HG03139 (cell line): ENCODE results near the gene NRAP.

ENCODE experiments used
- ATAC-seq: cut with Tn5 transposase; IDR thresholded peaks from one replicate; pipeline ENCODE4 v1.9.1; 2021; ENCODE audit not compliant: unreplicated experiment

Gene NRAP

DNA sequence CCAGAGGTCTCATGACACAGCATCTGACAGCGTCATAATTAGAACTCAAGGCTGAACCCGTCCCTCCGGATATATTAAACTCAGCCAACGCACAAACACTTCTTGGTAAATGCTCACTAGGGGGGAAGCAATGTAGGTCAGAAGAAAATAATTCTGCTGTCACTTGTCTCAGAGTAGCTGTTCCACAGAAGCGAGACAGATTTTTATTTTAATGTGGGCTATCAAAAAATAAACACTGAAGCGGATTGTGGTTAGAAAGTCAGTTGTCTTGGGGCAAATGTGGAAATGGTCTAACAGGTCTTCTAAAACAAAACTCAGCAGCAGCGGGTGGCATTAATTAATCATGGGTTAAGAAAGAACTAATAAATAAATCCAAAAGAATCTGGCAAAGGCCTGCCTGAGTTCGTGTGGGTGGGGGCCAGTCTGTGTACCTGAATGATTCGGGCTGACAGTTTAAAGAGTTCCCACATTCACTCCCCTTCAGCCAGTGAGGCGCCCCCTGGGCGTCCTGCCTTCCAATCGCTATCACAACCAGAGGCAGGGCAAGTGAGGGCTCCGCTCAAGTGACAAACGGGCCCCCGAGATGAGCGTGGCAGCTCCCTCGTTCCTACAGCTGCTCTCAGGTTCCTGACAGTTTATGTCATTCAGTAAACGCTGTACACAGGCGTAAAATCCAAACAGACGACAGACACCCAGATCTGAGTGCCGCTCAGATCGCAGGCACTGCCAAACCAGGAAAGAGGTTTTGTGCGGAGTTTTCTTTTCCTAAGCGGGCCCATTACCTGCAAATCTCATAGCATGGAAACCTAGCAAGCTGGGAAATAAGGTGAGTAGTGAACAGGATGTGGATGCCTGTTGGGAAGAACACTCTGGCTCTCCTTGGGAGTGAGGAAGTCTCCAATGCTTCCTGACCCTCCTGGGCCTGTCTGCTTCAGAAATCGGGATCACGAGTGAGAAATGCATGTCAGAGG lies 52.9 kb downstream of the NRAP start:
- no peak for ATAC-seq

DNA sequence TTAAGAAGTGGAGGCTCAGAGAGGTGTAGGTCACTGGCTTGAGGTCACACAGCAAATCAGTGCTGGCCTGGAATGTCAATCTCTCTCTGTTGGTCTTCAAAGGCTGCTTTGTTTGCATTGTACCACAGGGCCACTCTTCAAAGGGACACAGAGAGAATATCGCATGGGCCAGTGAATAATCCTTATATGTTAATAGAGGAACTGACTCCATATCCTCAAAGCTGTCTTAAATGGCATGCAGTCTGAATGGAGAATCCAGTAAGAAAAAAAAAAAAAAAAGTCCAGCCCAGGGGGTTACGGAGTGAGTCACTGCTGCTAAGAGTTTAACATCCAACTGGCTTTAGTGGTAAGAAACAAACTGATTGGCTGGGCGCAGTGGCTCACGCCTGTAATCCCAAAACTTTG lies 54.1 kb downstream of the NRAP start:
- ATAC-seq = no peak

DNA sequence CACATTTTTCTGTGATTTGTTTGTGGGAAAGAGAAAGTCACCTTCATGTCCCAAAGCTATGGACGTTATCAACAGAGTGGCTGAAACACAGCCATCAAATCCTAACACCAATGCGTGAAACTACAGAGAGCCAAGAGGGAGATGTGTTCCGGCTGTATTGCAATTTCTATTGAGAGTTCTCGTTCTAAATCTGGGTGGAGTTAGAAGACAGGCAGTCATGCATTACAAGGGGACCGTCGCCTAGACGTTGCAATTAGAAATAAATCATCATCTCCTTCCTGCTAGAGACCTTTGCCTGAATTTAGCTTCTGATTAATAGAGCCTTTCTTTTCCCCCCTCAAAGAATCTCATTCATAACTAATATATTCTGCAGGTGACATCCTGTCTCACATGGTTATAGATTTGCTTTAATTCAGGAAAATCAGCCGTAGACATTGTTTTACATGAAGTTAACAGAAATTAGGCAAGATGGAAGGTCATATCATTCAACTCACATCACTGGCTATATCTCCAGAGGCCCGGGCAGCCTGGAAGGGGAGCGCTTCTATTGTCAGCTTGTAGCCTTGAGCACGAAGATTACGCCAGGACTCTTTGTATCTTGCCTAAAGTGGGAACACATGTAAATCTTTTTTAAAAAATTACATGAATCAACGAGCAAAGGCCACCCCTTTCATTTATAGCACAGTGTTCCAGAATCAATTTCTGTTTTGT lies 58.4 kb downstream of the NRAP start:
- no peak for ATAC-seq

DNA sequence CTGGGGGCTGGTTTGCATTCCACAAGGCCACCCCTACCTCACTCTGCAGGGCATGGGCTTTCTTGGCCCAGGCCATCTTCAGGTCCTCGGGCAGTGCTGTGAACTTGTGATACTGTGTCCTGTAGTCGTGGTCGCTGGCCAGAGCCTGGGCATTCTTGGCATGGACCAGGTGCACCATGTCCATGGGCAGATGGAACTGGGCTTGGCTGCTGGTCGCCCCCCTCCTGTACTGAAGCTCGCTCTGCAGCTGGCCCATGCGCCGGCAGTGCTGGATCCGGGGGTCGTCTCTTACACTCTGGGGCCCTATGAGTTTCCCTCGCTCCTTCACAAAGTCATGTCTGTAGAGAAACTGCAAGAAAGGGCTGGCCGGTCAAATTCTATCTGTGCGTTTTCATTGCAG lies 59.3 kb downstream of the NRAP start:
- no peak for ATAC-seq

DNA sequence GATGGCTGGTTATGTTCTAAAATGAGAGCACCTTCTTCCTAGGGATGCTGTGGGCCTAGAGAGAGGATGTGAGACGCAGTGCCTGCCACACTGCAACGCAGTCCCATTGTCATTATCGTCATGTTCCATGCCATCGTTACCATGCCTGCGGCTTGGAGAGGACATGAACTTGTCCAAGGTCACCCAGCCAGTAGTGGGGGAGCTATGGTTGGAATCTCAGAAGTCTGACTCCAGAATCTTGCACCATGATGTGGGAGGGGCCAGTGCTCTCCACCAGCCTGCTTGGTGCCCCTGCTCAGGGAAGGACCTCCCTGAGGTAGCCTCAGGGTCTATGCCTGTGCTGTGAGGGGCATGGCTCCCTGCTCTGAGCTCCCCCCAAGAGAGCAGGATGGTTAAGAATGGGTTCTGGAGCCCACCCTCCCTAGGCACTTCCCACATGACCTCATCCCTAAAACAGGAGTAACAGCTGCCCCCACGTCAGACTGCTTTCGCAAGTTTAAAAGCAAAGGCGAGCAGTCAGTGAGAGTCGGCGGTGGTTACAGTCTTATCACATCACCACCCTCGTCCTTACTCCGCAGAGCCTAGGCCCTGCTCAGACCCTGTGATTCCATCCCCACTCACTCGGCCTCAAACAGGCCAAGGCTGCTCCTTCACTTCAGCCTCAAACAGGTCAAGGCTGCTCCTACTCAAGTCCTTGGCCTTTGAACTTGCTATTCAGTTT lies 60.6 kb downstream of the NRAP start:
- ATAC-seq = no peak

DNA sequence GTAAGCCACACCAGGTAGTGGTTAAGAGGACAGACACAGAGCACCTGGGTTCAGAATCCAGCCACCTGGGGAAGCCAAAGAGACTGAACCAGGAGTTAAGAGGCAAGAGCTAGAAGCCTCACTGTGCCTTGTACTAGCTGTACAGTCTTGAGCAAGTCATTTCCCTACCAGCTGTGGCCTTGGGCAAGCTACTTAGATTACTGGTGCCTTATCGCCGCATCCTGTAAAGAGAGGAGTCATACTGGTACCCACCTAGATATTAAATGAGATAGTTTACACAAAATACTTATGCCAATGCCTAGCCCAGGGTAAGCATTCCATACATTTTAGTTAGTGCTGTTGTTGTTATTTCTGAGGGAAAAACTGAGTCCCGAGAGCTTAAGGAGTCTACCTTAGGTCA lies 63.3 kb downstream of the NRAP start:
- no peak for ATAC-seq

DNA sequence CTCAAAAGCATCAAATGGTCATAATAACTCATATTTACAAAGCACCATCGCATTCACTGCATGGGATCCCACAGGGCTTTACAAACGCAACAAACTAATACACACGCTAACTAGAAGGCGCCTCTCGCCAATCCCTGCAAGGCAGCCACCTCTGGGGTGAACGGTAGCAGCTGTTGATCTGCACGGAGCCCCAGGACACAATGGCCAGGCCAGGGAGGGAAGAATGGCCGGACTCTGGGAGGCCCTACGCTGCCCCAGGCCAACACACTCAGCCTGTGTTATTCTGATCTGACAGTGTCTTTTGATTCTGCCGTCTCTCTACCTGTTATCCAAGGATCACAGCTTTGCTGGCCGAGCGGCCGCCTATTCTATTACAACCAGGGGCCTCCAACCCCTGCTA lies 69.2 kb downstream of the NRAP start:
- no peak for ATAC-seq

DNA sequence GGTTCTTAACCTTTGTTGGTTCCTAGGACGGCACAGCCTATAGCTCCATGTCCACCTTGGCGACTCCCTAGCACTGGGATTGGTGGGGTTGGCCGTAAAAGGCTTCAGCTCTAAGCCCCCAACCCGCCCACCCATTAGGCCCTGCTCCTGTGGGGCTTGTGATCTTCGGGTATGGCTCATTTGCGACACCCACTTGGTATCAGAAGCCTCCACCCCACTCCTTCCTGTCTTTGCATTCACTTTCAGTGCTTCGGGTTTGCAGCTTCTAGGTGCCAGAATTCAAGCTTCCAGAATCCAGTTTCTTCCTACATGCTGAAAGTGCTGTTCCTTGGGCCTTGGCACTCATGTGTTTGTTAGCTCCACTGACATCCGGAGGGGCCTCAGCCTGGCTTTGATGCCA lies 71.5 kb downstream of the NRAP start:
- ATAC-seq = no peak

DNA sequence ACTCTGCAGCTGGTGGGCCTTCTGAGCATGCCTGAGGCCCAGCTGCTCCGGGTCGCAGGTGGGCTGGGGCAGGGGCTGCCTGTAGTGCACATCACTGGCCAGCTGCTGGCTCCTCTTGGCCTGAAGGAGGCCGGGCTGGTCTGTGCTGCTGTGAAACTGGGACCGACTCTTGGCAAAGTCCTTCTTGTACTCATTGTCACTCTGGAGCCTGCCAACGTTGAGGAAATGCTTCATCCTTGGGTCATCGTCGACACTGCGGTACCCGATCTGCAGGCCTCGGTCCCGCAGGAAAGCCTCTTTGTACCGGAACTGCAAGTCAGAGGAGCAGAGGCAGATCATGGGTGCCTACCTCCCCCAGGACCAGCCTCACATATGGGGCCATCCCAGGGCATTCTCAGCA lies 73.3 kb downstream of the NRAP start:
- ATAC-seq = no peak

DNA sequence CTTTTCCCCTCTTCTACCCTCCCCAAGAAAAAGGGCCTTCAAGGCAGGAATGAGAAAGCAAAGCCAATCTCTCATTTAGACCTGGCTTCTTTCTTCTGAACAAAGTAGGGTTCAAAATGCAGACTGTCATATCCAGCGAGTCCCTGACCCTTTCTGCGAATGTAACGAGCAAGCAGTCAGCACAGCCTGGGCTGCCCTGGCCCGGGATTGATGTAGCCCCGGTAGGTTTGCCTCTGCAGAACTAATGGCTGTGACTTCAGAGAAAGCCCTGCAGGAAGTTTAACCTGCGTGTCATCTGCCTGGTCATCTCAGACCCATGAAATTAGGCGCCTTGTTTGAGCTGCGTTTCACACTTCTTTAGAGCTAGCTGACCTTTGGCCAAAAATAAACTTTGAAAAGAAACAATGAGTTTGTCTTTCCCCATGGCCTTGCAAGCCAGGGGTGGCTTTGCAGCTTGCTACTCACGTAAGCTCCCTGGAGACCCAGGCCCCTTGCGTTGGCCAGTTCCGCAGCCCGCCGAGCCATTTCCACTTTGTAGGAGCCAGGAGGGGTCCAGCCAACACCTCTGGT lies 74.6 kb downstream of the NRAP start:
- ATAC-seq = no peak

DNA sequence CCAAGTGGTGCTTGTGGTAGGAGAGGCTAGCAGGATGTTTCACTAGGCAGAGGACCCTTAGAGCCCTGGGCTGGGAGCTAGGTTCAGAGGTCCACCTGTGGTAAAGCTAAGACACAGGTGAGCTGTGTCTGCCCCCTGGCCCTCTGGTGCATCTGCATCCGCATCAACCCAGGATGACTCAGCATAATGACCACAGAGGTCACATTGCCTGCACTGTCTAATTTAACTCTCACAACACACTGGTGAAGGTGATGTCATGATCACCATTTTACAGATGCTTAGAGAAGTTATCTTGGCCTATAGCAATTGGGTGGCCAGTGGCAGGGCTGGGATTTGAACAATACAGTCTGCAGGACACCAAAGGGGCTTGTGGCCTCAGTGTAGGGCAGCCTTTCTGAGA lies 77.9 kb downstream of the NRAP start:
- ATAC-seq = no peak

DNA sequence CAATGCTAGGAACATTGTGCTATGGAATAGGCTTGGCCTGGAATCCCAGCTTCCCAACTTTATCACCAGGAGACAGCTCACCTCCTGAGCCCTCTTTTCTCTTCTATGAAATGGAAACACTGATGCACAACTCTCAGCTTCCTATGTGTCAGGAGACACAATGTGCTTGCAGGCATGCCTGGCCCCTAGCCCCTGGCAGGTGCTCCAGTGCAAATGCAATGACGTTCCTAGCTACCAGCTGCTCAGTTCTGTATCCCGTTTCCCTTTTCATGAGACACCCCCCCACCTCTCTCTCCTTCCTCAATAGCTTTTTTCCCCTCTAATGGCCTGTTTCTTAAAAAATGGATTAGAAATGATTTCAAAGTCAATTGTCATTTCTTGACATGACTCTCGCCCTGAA lies 80.3 kb downstream of the NRAP start:
- no peak for ATAC-seq

DNA sequence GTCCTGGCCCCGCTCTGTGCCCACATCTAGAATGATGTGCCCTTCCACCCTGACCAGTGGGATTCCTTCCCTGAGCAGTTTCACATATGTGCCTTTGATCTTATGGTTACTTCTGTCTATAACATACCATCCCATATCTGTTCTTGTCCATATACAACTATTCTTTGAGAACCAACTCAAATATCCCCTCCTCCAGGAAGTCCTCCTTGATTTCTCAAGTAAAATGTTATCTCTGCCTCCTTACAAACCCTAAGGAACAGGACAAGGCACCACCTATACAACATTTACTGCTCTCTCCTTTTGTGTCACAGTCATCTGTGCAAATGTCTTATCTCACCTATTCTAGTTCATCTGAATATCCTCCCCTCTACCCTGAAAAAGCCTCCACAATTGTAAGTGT lies 82.7 kb downstream of the NRAP start:
- ATAC-seq = no peak

DNA sequence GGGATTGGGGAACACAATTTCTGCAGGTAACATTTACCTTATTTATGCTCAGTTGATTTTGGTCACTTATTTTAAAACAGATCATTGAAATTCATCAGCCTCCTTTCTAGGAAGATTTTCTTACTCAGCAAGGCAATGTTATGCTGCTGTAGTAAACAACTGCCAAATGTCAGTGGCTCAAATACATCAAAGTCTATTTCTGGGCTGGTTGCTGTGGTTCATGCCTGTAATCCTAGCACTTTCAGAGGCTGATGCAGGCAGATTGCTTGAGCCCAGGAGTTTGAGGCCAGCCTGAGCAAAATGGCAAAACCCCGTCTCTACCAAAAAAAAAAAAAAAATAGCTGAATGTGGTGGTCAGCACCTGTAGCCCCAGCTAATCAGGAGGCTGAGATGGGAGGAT lies 85.1 kb downstream of the NRAP start:
- no peak for ATAC-seq

DNA sequence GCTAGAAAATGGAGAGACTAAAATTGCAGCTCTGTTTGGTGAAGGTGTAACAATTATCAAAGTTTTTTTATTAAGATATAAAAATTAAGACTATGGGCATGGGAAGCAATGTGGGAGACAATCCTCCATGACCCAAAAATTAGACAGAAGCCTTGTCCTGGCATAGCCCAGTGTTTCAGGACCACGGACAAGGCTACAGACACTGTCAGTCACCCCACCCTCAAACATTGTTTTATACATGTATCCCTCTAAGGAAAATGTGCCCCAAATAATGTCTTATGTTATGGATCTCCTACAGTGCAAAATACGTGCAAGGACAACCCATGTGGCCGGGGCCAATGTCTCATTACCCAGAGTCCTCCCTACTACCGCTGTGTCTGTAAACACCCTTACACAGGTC lies 87.0 kb downstream of the NRAP start:
- no peak for ATAC-seq

DNA sequence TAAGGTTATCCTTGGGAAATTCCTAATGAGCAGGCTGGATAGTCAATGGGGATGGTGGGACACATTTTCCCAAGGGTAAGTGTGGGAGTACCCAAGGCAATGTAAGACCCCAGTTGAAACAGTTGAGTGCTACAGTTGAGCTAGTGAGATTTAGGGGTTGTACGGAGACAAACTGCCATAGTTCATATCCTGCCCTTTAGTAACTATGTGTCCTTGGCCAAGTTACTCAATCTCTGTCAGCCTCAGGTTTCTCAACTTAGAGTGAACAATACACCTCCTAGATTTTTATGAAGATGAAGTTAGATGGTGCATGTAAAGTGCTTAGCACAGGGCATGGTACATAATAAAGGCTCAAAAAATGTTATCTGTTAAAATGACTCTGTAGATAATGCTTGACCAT lies 90.5 kb downstream of the NRAP start:
- ATAC-seq = no peak

DNA sequence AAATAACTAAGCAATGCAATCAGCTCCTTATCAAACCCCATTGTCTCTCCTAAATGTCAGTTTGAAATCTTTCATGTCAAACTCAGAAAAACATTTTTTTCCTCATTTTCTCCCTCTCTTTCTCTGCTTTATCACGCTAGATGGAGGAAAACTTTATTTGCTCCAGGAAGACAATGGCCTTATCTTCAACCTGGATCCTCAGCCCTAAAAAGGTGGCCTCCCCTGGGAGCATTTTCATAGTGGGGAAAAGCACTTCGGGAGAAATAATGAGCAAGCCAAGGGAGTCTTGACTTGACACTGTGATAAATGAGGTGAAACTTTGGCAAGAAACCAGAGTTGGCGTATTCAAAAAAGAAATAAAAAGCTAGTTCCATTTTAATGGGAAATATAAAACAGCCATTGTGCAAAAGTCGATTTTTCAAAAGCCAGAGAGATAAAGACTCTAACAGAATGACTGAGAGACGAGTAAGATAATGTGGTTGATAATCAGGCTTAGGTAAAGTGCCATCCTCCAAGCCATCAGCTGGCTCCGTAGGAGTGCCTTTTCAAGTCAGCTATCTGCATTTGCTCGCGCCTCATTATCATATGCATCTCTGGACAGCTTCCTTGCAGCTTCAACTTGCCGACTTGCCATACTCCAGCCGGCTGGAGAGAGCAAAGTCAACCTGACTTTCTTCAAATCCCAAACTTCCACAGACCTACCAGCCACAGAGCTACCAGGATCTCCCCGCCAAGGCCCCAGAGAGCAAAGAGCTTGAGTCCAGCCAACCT lies 91.1 kb downstream of the NRAP start:
- ATAC-seq = no peak

DNA sequence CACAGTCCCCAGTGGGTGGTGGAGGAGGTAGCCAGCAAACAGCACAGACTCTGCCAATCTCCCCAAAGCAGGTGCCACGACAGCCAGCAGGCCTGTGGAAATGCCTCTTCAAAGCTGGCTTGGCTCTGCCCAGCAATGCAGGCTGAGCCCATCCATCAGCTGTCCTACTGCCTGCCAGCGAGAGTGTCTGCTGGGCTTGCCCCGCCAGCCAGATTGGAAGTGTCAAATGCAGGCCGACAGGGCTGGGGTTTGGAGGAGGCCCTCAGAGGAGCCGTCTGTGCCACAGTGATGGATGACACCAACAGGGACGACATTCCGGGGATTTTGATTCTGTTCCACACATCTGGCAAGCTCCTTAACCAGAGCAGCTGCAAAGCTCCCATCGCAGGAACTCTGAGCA lies 94.3 kb downstream of the NRAP start:
- no peak for ATAC-seq

DNA sequence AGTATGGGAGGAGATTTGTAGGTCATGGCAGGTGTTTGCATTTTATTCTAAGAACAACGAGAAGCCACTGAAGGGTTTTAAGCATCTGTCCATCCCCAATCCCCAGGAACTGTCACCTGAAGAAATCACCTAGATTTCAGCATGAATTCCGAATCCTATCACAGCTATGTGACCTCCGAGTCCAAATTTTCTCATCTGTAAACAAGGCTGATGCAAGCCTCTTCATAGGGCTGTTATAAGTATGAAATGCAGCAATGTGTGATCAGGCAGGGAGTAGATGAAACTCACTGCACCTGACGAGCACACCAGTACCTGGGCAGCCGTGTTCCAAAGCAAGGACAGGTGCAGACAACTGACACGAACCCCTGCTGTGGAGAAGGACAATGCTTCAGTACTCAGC lies 97.0 kb downstream of the NRAP start:
- ATAC-seq = no peak

DNA sequence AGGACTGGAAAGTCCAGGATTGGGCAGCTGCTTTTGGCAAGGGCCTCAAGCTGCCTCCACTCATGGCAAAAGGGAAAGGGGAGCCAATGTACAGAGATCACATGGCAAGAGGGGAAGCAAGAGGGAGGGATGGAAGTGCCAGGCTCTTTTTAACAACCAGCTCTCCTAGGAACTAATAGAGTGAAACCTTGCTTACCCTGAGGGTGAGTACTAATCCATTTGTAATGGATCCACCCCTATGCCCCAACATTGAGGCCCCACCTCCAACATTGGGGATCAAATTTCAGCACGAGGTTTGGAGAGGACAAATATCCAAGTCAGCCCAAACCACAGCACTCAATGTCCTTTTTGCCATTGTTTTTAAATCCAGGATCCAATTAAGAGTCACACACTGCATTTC lies 98.5 kb downstream of the NRAP start:
- no peak for ATAC-seq
